Tibial nerve (tissue), 4 donors: ENCODE data around the gene PIK3CA.

Source experiments
- EP300 ChIP-seq, 2 donors: sonication (generic); formaldehyde crosslinking; IDR thresholded peaks; one replicate each; pipeline ENCODE4 v1.6.1; 2017; ENCODE audit warnings: antibody characterized with exemption in 2 of 2, mild to moderate bottlenecking in 1 of 2
- POLR2A ChIP-seq, 2 donors: fragments of 450-650 bp; IDR thresholded peaks; one replicate each; pipeline ENCODE4 v1.6.1; 2017; ENCODE audit warnings: antibody characterized with exemption in 2 of 2, mild to moderate bottlenecking in 2 of 2, moderate library complexity in 2 of 2
- TF ChIP-seq, protein P1 (sequence below), 5 experiments: fragments of 200-600 bp in 3 of 5; fragments of 450-650 bp in 2 of 5; sonication (generic) in 3 of 5; IDR thresholded peaks; one replicate each; pipeline ENCODE4 v1.5.1; 2016 to 2019; ENCODE audit warnings: antibody characterized with exemption in 5 of 5, mild to moderate bottlenecking in 3 of 5, moderate library complexity in 2 of 5

DNA sequence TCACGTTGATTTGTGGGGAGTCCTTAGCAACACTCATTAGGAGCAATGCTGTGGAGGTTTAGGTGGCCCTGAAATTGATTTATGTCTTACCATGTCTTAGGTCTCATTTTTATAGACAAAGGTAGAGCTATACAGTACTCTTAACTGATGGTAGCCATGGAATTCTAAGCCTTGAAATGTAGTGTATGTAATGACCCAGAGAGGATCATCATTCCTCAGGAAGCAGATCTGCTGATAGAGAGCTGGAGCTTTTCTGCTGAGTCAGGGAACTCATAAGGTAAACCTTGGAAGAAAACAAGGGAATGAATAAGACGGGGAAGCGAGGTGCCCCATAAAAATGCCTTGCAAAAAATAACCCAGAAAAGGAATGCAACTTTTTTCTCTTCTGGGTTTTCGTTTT lies 140.7 kb downstream of the PIK3CA start:
- TF ChIP-seq, protein P1, sequence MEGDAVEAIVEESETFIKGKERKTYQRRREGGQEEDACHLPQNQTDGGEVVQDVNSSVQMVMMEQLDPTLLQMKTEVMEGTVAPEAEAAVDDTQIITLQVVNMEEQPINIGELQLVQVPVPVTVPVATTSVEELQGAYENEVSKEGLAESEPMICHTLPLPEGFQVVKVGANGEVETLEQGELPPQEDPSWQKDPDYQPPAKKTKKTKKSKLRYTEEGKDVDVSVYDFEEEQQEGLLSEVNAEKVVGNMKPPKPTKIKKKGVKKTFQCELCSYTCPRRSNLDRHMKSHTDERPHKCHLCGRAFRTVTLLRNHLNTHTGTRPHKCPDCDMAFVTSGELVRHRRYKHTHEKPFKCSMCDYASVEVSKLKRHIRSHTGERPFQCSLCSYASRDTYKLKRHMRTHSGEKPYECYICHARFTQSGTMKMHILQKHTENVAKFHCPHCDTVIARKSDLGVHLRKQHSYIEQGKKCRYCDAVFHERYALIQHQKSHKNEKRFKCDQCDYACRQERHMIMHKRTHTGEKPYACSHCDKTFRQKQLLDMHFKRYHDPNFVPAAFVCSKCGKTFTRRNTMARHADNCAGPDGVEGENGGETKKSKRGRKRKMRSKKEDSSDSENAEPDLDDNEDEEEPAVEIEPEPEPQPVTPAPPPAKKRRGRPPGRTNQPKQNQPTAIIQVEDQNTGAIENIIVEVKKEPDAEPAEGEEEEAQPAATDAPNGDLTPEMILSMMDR (IDR thresholded peaks at IDR 0.05), result no peak
- TF ChIP-seq POLR2A (IDR thresholded peaks at IDR 0.05), result no peak
- no peak for TF ChIP-seq EP300 (IDR thresholded peaks at IDR 0.05)
